HG02885 (cell line): ENCODE results near the gene GNRH2.
A peak's percentile ranks its signal among the peaks of the same experiment; 100 is the strongest.
"Not testable (repeated sequence)": the region's sequence is repeated elsewhere in the genome, so short reads cannot be mapped to it uniquely, and the experiment has no call there.

Experiments
- ATAC-seq: cut with Tn5 transposase; IDR thresholded peaks from one replicate; pipeline ENCODE4 v1.9.1; 2021; ENCODE audit warnings: mild to moderate bottlenecking; ENCODE audit not compliant: unreplicated experiment, poor library complexity

The GNRH2 gene, protein sequence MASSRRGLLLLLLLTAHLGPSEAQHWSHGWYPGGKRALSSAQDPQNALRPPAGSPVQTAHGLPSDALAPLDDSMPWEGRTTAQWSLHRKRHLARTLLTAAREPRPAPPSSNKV

DNA sequence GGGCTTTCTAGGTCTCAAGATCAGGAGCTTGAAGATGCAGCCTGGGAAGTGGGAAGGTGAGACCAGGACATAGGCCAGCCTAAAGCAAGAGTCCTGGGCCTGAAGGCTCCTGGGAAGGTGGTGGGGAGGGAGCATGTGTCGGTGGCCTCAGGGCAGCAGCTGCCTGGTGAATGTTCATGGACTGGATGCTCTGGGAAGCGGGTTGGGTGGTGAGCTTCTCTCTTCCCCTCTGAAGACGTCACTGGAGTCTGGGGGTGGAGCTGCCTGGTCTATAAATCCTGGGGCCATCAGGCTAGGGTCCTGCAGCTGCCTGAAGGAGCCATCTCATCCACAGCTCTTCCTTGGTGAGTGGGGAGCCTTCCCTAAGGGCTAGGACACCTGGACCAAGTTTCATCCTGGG lies at the start of gene GNRH2:
Gene GNRH2, plus strand, starts transcription at position 301 of the 400 bp plus-strand sequence. CDS start 793 bp downstream, outside the sequence.
- no peak for ATAC-seq

DNA sequence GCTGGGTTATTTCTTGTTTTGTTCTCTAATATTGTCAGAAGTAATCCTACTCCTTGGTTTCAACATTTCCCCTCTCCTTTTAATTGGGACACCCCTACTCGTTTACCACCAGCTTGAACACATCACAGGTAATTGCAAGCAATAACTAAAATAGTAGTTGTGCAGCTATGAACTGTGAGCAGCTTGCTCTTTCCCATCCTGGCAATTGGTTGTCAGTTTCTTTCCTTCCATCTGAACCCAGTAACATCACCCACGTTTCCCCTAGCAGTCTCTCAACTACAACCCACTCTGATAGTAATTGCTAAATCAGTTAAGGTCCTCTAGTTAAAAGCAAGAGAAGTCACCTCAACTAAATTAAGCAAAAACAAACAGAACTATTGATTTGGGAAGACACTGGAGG lies 47.6 kb upstream of the GNRH2 start:
- no peak for ATAC-seq

DNA sequence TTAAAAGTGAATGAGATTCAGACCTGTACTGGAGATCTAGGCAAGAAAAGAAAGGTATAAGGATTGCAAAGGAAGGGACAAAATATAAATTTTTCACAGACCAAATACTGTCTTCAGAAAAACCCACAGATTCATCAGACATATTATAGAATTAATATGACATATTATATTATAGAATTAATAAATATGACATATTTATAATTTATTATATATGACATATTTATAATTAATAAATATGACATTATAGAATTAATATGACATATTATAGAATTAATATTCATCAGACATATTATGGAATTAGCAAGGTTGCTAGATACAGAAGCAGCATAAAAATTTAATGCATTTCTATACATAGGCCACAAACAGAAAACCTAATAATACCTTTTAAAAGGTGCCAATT lies 44.7 kb upstream of the GNRH2 start:
- no peak for ATAC-seq

- peak; percentile 53 for ATAC-seq
These were observed 42.4 kb upstream of the GNRH2 start for GRCh38 chr20:3000852-3001523.

GRCh38 chr20:3003416-3003815 lies 40.0 kb upstream of the GNRH2 start:
- no peak for ATAC-seq

- ATAC-seq: no peak
These were observed 32.3 kb upstream of the GNRH2 start for GRCh38 chr20:3010985-3011723.

- no peak for ATAC-seq
These were observed 31.7 kb upstream of the GNRH2 start for GRCh38 chr20:3011752-3012151.

GRCh38 chr20:3013771-3014170 lies 29.7 kb upstream of the GNRH2 start:
- no peak for ATAC-seq

DNA sequence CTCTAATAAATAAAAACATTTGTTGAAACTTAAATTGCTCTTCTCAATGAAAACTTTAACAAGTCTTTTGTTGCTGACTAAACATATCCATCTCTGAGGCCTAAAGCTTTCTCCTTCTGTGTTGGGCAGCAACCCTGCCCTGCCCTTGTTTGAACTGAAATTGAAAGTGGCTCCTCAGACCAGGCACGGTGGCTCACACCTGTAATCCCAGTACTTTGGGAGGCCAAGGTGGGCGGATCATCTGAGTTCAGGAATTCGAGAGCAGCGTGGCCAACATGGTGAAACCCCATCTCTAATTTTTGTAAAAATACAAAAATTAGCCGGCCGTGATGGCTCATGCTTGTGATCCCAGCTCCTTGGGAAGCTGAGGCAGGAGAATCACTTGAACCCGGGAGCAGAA lies 29.2 kb upstream of the GNRH2 start:
- ATAC-seq: no peak

GRCh38 chr20:3014662-3015061 lies 28.8 kb upstream of the GNRH2 start:
- ATAC-seq: no peak

GRCh38 chr20:3015302-3015701 lies 28.1 kb upstream of the GNRH2 start:
- ATAC-seq: not testable (repeated sequence)

- no peak for ATAC-seq
These were observed 22.1 kb upstream of the GNRH2 start for GRCh38 chr20:3021327-3021726.

DNA sequence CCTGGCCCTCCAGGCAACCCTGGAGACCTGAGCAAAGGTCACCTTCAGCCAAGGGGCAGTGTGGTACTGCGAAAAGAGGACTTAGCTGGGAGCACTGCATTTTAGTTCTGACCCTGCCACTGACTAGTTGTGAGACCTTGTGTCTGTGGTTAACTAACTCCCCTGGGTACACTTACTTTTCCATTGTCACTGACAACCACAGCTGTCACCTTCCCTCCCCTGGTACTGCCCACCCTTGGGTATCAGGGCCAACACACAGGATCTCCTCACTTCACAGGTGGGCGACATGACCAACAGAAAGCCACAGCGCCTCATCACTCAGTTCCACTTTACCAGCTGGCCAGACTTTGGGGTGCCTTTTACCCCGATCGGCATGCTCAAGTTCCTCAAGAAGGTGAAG lies 21.6 kb upstream of the GNRH2 start:
- no peak for ATAC-seq

GRCh38 chr20:3022559-3023490 lies 20.6 kb upstream of the GNRH2 start:
- not testable (repeated sequence) for ATAC-seq

- ATAC-seq: no peak
These were observed 15.4 kb upstream of the GNRH2 start for GRCh38 chr20:3027987-3028386.

DNA sequence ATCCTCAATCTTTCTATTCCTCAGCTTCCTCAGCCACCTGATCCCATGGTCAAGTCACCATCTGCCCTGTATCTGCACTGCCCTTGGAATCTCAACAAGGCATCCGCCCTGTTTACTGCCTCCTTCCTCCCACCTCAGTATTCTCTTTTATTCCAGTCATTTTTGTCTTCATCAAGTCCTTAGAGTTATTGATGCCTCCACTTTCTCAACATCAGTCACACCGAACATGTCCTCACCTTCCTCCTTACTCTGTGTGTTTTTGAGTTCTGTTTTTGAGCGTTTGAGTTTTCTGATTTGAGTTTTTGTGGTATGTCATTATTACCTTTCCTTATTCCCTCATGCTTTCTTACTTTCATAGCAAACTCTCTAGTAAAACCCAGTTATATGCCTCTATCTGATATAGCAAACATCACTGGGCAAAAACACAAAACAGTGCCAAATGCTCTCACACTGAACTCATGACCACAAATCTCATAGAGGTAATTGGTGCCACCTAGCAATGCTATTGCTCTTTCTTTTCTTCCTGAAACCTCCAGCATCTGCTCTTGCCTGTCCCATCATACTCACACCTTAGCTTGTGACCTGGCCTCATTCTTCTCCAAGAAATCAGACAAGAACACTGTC lies 11.8 kb upstream of the GNRH2 start:
- no peak for ATAC-seq

DNA sequence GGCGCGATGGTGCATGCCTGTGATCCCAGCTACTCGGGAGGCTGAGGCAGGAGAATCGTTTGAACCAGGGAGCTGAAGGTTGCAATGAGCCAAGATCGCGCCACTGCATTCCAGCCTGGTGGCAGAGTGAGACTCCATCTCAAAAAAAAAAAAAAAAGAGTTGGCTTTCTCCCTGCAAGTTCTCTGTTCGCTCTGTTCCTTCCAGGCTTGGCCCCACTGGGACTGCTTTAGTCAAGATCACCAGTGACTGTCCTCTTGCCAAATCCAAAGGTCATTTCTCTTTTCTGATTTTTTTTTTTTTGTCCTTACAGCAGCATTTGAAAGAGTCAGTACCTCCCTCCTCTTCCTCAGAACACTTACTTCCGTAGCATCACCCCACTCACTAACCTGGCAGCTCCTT lies 10.8 kb upstream of the GNRH2 start:
- ATAC-seq: no peak

DNA sequence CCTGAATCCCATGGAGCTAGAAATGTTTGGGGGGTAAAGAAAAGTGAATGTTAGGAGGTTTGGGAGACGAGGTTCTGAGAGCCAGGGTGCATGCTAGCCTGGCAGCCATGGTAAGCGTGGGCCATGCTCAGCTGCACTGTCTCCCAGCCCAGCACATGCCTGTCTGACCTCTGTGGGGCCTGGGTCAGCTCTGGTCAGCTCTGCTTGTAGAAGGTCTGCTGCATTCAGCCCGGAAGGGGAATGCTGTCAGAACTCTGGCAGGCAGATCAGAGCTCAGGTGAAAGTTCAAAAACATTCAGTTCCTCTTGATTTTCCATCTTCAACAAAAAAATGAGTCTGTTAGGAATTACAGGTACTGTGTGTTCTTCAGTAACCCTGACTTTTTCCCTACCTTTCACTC lies 5.8 kb upstream of the GNRH2 start:
- no peak for ATAC-seq

- ATAC-seq: no peak
These were observed 5.0 kb upstream of the GNRH2 start for GRCh38 chr20:3038454-3038853.

DNA sequence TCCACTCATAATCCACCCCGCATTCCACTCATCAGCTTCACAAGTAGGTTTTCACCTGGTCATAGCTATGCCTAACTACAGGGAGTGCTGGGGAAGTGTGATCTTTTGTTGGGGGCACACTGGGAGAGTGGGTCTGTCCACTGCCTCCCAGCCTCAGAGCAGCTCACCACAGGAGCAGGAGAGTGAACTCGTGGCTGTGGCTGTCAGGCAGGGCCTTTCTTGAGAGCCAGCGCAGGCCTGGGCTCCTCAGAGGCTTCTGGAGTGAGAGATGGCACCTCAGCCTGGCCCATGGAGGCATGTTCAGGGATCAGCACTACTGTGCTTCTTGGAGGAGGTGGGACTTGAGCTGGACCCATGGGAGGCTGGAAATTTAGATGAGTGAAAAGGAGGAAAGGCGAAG lies 4.0 kb upstream of the GNRH2 start:
- no peak for ATAC-seq
